HepG2 (cell line): ENCODE results near the gene ZBTB7B.

Experiments
- CENPT ChIP-seq: sonication (generic); formaldehyde crosslinking; IDR thresholded peaks from 2 replicates; pipeline ENCODE4 v1.8.0; 2022; ENCODE audit warnings: low read depth, mild to moderate bottlenecking, moderate library complexity, missing genetic modification reagents
- CTCF ChIP-seq: sonication (generic); formaldehyde crosslinking; IDR thresholded peaks from 2 replicates; pipeline ENCODE4 v1.5.0; 2020; ENCODE audit warnings: mild to moderate bottlenecking, missing genetic modification reagents, moderate library complexity
- EZH2 ChIP-seq: conservative IDR thresholded peaks from 2 replicates; pipeline ENCODE4 v1.6.1; 2012; ENCODE audit warnings: mild to moderate bottlenecking, low read depth, low read length, moderate library complexity
- HNF4G ChIP-seq, 2 experiments: sonication (generic) in 1 of 2; formaldehyde crosslinking in 1 of 2; IDR thresholded peaks; 2 replicates each; pipeline versions ENCODE4 v1.4.0 to v1.6.1; 2011 to 2020; ENCODE audit warnings: borderline replicate concordance in 2 of 2, low read depth in 2 of 2, mild to moderate bottlenecking in 2 of 2, low read length in 1 of 2, missing genetic modification reagents in 1 of 2, moderate library complexity in 1 of 2
- HOXA9 ChIP-seq: sonication (generic); formaldehyde crosslinking; IDR thresholded peaks from 2 replicates; pipeline ENCODE4 v1.8.1; 2022; ENCODE audit warnings: missing genetic modification reagents, mild to moderate bottlenecking, moderate library complexity, borderline replicate concordance
- PITX1 ChIP-seq: sonication (generic); formaldehyde crosslinking; IDR thresholded peaks from 2 replicates; pipeline ENCODE4 v1.5.1; 2020; ENCODE audit warnings: mild to moderate bottlenecking, missing genetic modification reagents
- POLR2A ChIP-seq, 2 experiments: IDR thresholded peaks; 2 replicates each; pipeline ENCODE4 v1.6.1; 2011; ENCODE audit warnings: low read depth in 2 of 2, low read length in 2 of 2, mild to moderate bottlenecking in 1 of 2, moderate library complexity in 1 of 2; ENCODE audit not compliant: insufficient read depth in 1 of 2
- POLR2AphosphoS5 ChIP-seq: IDR thresholded peaks from 2 replicates; pipeline ENCODE4 v1.6.1; 2012; ENCODE audit warnings: low read depth, low read length
- RBM39 ChIP-seq: fragments of 200-400 bp; formaldehyde crosslinking; IDR thresholded peaks from one replicate; pipeline ENCODE4 v1.6.1; 2018; ENCODE audit warnings: antibody characterized with exemption, mild to moderate bottlenecking, low read depth, low read length; ENCODE audit not compliant: poor library complexity, severe bottlenecking
- ZNF598 ChIP-seq: sonication (generic); formaldehyde crosslinking; IDR thresholded peaks from 2 replicates; pipeline ENCODE4 v1.5.1; 2020; ENCODE audit warnings: mild to moderate bottlenecking, missing genetic modification reagents, borderline replicate concordance
- ZNF776 ChIP-seq: sonication (generic); formaldehyde crosslinking; IDR thresholded peaks from 2 replicates; pipeline ENCODE4 v1.4.0; 2020; ENCODE audit warnings: mild to moderate bottlenecking, missing genetic modification reagents
- ZSCAN30 ChIP-seq: sonication (generic); formaldehyde crosslinking; IDR thresholded peaks from 2 replicates; pipeline ENCODE4 v1.5.0; 2020; ENCODE audit warnings: mild to moderate bottlenecking, missing genetic modification reagents

GRCh38 chr1:155057104-155057503 is 54.5 kb downstream of the ZBTB7B start:
- TF ChIP-seq HNF4G (IDR thresholded peaks at IDR 0.05; ENCODE audit: borderline replicate concordance, low read depth, low read length) = no peak
- TF ChIP-seq HNF4G (CRISPR knock-in tag; IDR thresholded peaks at IDR 0.05; ENCODE audit: borderline replicate concordance, low read depth) = no peak
- TF ChIP-seq ZNF598 (CRISPR knock-in tag) = no peak
- no peak for TF ChIP-seq RBM39
- no peak for TF ChIP-seq ZSCAN30 (CRISPR knock-in tag)
- TF ChIP-seq PITX1 (CRISPR knock-in tag) = no peak
- TF ChIP-seq POLR2AphosphoS5 = no peak
- TF ChIP-seq HOXA9 (CRISPR knock-in tag) = no peak
- TF ChIP-seq EZH2 = no peak
- no peak for TF ChIP-seq CENPT (CRISPR knock-in tag)
- no peak for TF ChIP-seq ZNF776
- no peak for TF ChIP-seq CTCF (CRISPR knock-in tag)
- no peak for TF ChIP-seq POLR2A (IDR thresholded peaks at IDR 0.05; ENCODE audit: insufficient read depth in 1 of 2, low read depth in 2 of 2, low read length in 2 of 2)
